ENCODE measurements around the gene UBAC2.

UBAC2 gene

DNA sequence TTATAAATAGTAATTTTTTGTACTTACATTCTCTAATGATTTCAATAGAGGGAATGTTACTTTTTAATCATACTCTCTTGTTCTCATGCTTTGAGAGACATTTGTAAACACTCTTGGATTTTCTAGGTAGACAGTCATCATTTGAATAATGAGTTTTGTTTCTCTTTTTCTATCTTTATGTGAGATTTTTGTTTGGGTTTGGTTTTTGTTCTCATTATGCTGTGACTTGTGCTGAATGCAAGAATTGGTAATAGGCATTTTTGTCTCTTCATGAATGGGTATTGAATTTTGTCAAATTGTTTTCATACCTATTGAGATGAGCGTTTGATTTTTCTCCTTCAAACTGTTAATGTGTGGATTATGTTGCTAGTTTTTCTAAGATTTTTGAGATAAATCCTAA, 163.3 kb downstream of the UBAC2 start:
- DNase-seq, result no peak

DNA sequence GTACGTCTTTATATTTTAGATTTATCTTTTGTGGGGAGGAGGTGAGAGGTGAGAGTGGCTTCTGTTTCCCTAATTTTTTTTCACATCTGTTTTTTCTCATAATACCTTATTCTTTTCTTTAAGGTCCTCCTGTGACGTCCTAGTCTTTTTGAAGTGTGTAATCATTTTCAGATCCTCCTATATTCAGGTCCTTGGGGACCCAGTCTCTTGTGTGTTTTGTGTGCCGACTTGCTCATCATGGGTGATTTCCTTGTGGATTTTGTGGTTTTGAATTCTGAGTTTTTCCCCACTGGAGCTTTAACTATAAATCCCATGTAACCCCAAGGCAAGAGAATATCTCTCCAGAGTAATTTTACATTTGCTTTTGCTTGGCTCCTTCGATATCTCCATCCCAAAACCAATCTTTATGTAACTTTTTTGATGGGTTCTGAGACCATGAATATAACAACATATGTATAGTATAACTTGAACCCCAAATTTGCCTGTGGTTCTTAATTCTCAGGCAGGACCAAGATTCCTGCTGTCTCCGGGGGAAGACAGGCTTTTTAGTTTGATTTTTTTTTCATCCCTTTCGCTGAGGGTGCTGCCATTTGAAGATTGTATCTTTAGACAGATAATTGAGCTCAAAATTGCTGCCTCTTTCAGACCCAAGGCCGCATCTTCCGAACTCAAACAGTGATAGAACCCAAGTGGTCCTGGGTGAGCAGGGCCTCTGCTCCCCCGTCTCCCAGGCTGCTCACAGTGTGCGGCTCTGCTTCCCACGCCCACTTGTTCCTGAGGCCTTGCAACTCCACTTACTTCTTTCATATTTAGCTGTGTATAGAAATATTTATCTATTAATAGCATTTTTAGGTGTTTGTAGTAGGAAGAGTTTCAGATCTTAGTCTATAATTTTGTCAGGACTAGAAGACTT, 165.7 kb downstream of the UBAC2 start:
- DNase-seq, result no peak

GRCh38 chr13:99367106-99367616, 166.5 kb downstream of the UBAC2 start:
- DNase-seq, result no peak

- DNase-seq, result no peak
These were observed 167.2 kb downstream of the UBAC2 start for GRCh38 chr13:99367663-99368448.

GRCh38 chr13:99370481-99371275, 170.0 kb downstream of the UBAC2 start:
- no peak for DNase-seq

DNA sequence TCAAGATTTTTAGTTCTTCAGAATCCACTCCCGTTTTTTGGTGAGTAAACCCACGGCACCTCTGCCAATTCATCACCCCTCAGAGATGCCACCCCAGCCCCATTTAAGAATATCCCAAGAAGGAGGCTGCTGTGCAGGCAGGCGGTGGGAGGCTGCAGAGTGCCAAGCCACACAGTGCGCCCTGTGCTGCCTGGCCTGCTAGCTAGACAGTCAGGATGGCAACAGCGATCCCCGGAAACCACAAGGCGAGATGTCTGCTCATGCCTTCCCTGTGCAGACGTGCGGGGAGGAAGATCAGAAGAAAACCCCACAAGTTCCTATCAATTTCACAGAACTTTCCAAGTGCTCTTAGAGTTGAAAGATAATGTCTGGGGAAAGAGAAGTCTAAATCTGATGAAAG, 171.3 kb downstream of the UBAC2 start:
- DNase-seq, result peak; percentile 54

DNA sequence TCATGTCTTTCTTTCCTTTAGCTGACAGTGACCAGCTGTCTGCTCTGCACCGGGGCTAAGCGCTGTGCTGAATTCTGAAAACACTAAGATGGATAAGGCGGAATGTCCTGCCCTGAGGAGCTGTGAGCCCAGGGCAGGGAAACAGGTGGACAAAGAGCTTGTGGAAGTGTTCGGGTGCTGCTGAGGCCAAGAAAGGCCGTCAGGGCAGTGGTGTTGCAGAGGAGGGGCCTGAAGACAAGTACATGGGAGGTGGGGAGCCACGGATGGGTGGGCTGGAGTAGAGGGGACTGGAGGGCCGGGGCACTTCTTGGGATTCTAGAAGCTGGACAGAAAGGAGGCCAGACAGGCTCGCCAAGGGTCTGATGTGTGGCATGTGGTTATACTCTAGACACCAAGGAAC, 172.8 kb downstream of the UBAC2 start:
- DNase-seq, result no peak

DNA sequence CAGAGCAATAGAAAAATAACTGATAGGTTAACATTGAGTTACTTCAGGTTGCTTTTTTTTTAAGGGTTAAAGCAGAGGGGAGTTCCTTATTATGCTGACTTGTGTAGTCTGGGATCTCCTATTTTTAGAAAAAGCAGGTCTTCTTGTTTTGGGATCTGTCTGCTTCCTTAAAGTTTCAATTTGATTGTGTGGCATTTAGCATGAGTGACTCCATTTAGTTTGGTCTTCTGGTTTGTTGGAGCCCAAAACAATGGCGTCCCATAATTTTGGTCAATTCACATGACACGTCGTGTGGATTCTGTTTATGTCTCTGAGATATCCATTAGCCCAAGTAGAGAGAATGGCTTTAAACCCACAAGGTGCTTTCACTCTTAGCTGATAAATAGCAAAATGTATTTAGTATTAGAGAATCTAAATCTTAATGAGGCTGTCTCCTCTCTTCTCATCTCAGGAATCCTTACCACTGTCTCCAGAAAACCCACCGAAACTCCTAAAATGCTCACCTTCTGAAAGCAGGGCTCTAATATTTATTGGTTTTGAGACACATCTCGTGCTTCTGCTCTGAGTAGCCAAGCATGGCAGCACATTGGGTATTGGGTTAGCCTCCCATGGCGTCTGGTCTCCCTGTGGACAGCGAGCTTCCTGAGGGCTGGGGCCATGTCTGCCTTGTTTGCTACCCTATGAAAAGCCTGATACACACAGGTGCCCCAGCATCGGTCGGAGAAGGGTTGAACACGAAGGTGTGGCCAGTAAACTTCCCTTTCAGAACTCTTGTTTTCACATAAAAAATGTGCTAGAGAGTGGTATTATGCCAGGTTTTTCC, 173.7 kb downstream of the UBAC2 start:
- DNase-seq, result no peak

- DNase-seq, result peak; percentile 71
These were observed 174.5 kb downstream of the UBAC2 start for GRCh38 chr13:99374994-99375737.

GRCh38 chr13:99375738-99376080, 175.1 kb downstream of the UBAC2 start:
- DNase-seq, result no peak

GRCh38 chr13:99376132-99376531, 175.5 kb downstream of the UBAC2 start:
- DNase-seq, result no peak

DNA sequence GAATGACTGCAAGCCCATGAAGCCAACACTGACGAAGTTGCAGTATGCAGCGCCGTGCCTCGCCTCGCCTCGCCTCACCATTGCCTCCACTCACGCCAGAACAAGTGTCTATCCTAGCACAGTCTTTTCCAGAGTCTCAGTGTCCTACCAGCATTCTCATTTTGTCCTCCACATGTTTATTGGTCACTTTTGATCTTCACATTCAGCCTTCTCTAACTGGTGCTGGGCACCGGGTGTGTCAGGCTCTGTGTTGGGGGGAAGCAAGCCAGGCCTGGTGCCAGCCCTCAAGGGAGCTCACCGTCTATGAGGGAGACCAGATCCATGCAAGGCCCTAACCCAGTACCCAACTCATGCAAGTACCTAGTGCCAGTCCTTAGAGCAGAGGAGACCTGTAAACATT, 176.3 kb downstream of the UBAC2 start:
- DNase-seq, result no peak

DNA sequence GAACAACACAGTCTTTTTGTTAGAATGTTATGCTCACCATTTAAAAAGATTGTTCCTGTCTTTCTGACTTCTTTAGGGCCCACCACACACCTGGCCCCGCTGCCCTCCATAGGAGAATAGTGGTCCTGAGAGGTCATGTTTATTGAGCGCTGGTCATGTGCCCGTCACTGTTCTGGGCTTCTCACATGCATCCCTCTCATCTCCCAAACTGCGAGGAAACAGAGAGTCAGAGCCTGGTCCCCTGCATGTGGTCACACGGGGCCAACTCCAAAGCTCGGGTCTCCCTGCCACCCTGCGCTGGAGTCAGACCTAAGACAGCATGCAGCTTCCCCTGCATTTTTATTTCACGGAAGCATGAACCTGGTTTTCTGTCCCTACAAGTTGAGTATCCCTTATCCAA, 177.0 kb downstream of the UBAC2 start:
- DNase-seq, result no peak

DNA sequence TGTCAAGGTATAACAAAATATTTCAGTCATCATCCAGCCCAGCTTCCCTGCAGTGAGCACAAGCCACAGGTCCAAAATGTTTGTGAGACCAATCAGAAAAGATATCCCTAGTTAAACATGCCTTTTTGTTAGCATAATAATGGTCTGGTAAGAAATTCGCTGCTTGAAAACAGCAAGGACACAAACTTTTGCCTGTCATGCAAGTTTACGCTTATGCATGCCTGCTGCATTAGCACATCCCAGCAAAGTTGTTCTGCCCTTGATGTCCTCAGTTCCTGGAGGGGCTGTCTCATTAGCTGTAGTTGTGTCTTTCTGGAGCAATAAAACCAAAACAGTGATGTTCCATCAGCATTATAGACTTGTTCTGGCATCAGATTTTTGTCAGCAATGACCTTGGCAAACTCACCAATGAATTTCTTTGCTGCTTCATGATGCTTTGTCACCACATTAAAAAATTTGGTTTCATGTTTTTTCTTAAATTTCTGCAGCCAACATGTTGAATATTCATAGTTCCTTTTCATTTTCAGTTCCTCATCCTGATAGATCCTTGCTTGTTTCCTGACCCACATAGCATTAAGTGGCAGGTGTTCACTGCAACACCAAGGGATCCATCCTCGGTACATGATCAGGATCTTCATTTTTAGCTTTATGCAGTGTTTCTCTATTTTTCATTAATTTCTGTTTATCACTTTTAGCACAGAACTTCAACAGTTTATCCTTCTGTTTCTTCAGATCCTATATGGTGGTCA, 178.5 kb downstream of the UBAC2 start:
- no peak for DNase-seq

- DNase-seq, result no peak
These were observed 179.5 kb downstream of the UBAC2 start for GRCh38 chr13:99379856-99380801.

- no peak for DNase-seq
These were observed 180.4 kb downstream of the UBAC2 start for GRCh38 chr13:99380921-99381645.

GRCh38 chr13:99381766-99382165, 181.1 kb downstream of the UBAC2 start:
- no peak for DNase-seq

DNA sequence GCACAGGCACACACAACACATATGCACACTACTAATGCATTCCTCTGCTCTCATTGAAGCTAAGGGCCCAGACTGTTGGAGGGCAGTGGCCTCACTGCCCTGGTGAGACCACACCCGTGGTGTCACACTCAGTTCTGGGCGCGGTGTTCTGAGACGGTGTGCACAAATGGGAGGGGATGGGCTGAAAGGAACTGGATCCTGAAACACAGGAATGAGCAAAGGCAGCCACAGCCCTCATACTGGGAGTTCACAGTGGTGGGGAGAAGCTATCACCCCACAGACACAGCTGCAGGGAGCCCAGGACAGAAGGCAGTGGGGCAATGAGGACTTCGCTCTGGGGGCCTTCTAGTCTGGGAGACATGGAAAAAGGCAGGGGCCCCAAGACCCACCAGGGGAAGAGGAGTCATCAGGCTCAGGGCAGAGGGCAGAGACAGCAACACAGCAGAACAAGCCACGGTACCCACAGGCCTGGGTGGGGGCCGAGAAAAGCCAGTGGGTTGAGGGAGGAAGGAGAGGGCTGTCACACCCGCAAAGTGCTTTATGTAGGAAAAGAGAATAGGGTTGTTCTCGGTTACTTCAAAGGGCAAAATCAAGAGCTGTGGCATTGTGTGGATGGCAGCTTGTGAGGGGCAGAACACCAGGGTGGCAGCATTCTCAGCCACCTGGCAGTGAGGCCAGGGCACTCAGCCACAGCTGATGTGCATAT, 181.9 kb downstream of the UBAC2 start:
- DNase-seq, result no peak
